ENCODE results near the gene CTSZ. TPM values are rescaled to one million over a fixed set of nuclear protein-coding genes. Genes with fewer than 3 reads are reported as not detected.

The CTSZ gene
- total and polyA plus RNA-seq, 10 of the 15 experiments (the other 5 are each of a cell fraction or from before 2014, with no cell fraction given): 6.0 to 301 (median 154) TPM

- TF ChIP-seq CTCF (IDR thresholded peaks at IDR 0.05 in 2 of 3, conservative IDR thresholded peaks at IDR 0.05 in 1 of 3; ENCODE audit: control insufficient read depth in 2 of 3, extremely low read depth in 1 of 3, insufficient read depth in 1 of 3, low read depth in 3 of 3, low read length in 3 of 3): no peak
- no peak for TF ChIP-seq PKNOX1 (IDR thresholded peaks at IDR 0.05)
- TF ChIP-seq ATF3 (IDR thresholded peaks at IDR 0.05; ENCODE audit: borderline replicate concordance, extremely low read depth, low read depth, low read length): no peak
- TF ChIP-seq BCL11A (IDR thresholded peaks at IDR 0.05; ENCODE audit: low read depth, low read length): no peak
Measured at GRCh38 chr20:59035381-59035780, 28.3 kb upstream of the CTSZ start (continued).

- TF ChIP-seq CBFB (IDR thresholded peaks at IDR 0.05; ENCODE audit: low read depth) (no peak), ZNF207 (IDR thresholded peaks at IDR 0.05; ENCODE audit: borderline replicate concordance) (no peak), ZSCAN29 (IDR thresholded peaks at IDR 0.05) (no peak), E2F4 (IDR thresholded peaks at IDR 0.05; ENCODE audit: low read depth, low read length) (no peak), FOXM1 (IDR thresholded peaks at IDR 0.05; ENCODE audit: low read depth, low read length) (no peak), MEF2B (IDR thresholded peaks at IDR 0.05; ENCODE audit: partially characterized antibody, poor library complexity, severe bottlenecking) (no peak), YBX1 (IDR thresholded peaks at IDR 0.05) (no peak), RAD51 (IDR thresholded peaks at IDR 0.05) (no peak), ASH2L (IDR thresholded peaks at IDR 0.05; ENCODE audit: borderline replicate concordance, low read depth) (no peak), ATF7 (IDR thresholded peaks at IDR 0.05; ENCODE audit: low read depth) (no peak), IRF3 (IDR thresholded peaks at IDR 0.05) (no peak), CBX5 (IDR thresholded peaks at IDR 0.05; ENCODE audit: low read depth) (no peak)
- no TSS peak for BruUV-seq (replicated peaks)
- ATAC-seq: no peak
- no peak for FAIRE-seq
- ChIA-PET POLR2A (interaction anchor here (1.2 to 6.0 kb wide), 3 partner anchors 9 to 130 kb away, joined by 3 to 40 read pairs (median 6); partner anchors contain the start of gene PRELID3B), CTCF (interaction anchor here (0.9 to 1.2 kb wide), 2 partner anchors 9 to 164 kb away, joined by 3 read pairs; partner anchors contain the start of gene PRELID3B), RAD21 (ENCODE audit: unreplicated experiment) (interaction anchor here (1.7 to 2.5 kb wide), 3 partner anchors 16 to 55 kb away, joined by 4 to 11 read pairs (median 10); no protein-coding TSS in a partner anchor), SMC1A (ENCODE audit: uncharacterized antibody, unreplicated experiment) (interaction anchor here (0.8 to 1.5 kb wide), 3 partner anchors 8 to 149 kb away, joined by 3 to 8 read pairs (median 5); no protein-coding TSS in a partner anchor)
- 96% methylated on average over 2 of the region's 2 CpGs for WGBS (ENCODE audit: insufficient coverage, insufficient replicate concordance, low lambda C conversion rate, missing lambda C conversion rate)
- Histone ChIP-seq H4K20me1 (ENCODE audit: control insufficient read depth, insufficient read depth) (no peaks in the 10 kb centered on the region), H3K9ac (ENCODE audit: control insufficient read depth, insufficient read depth, low read length) (no peak overlapping the region), H3K9me3 (replicated peaks; ENCODE audit: control insufficient read depth, insufficient read depth, low read length) (no peaks in the 10 kb centered on the region), H3K79me2 (ENCODE audit: control insufficient read depth, insufficient read depth, low read length) (peaks cover 60% of the 10 kb centered on the region), H2AFZ (ENCODE audit: control insufficient read depth, low read depth, low read length) (no peak overlapping the region), H3K4me2 (ENCODE audit: control insufficient read depth, insufficient read depth) (no peak overlapping the region), H3K27me3 (replicated peaks in 1 of 2; ENCODE audit: control insufficient read depth in 2 of 2, insufficient read depth in 2 of 2, low read length in 1 of 2) (no peaks in the 10 kb centered on the region), H3K4me3 (no peak overlapping the region), H3K27ac (ENCODE audit: control insufficient read depth, insufficient read depth) (no peak overlapping the region), H3K36me3 (ENCODE audit: control insufficient read depth in 2 of 2, insufficient read depth in 2 of 2, low read length in 1 of 2) (peaks cover 10 to 25% of the 10 kb centered on the region in 2 experiments), H3K4me1 (ENCODE audit: control insufficient read depth, insufficient read depth, low read length) (no peaks in the 10 kb centered on the region; the same call in 1 of the 2 replicates)
- intact Hi-C loops (cut with micrococcal nuclease; ENCODE audit: unreplicated experiment) (loop anchor here (2.0 to 10.0 kb wide), 4 partner anchors 49 to 379 kb away; partner anchors contain the start of genes NELFCD and STX16), in situ Hi-C loops (cut with MboI) (no loop called here)
- no peak for DNase-seq (ENCODE audit: low read depth, low spot score)
Measured at GRCh38 chr20:59033616-59034165, 26.6 kb upstream of the CTSZ start.

Data from GM12878 (cell line).